IPS-NIHi11 (cell line): ENCODE results near the gene AIF1L.

Experiments used
- DNase-seq: peaks from one replicate; pipeline ENCODE4 v3.0.0; 2012; ENCODE audit warnings: mixed read lengths, low spot score

AIF1L gene

GRCh38 chr9:131167936-131168335, 71.6 kb downstream of the AIF1L start:
- DNase-seq = no peak

- no peak for DNase-seq
Measured at GRCh38 chr9:131169563-131170240, 73.4 kb downstream of the AIF1L start.
